ENCODE results near the gene RPP14. TPM values are rescaled to one million over a fixed set of nuclear protein-coding genes. Genes with fewer than 3 reads are reported as not detected.

Gene RPP14
- total and polyA plus RNA-seq, 2 of the 4 experiments (the other 2 are of a cell fraction): 6.6 to 7.8 TPM

GRCh38 chr3:58341376-58341775 is 35.3 kb downstream of the RPP14 start:
- H2BK5ac ChIP-seq (ENCODE audit: low read depth, low read length, poor library complexity, severe bottlenecking): peak overlapping the region; percentile 17
- ChIA-PET CTCF (interaction anchor here (0.7 kb wide), 1 partner anchor 15 kb away, joined by 4 read pairs; no protein-coding TSS in a partner anchor), POLR2A (ENCODE audit: unreplicated experiment) (no interaction called here)
- H3K36me3 ChIP-seq (ENCODE audit: control insufficient read depth, insufficient read depth, low read length): peaks cover 5% of the 10 kb centered on the region; the same call in 1 of the 2 replicates
- peak overlapping the region; percentile 59 for H2BK120ac ChIP-seq (ENCODE audit: low read depth, low read length)
- no peak for TF ChIP-seq RFX5 (IDR thresholded peaks at IDR 0.05; ENCODE audit: low read depth, low read length)
- no peak for TF ChIP-seq RAD21 (IDR thresholded peaks at IDR 0.05; ENCODE audit: low read length)
- TF ChIP-seq FOS (IDR thresholded peaks at IDR 0.05; ENCODE audit: low read depth, low read length): 0 out of 2 replicates have a peak, but pooled peaks have one; percentile 12
- no peak for TF ChIP-seq POLR2A (IDR thresholded peaks at IDR 0.05; ENCODE audit: low read depth, low read length)
- 0 out of 2 replicates have a peak, but pooled peaks have one; percentile 20 for TF ChIP-seq MAFK (IDR thresholded peaks at IDR 0.05; ENCODE audit: low read depth, low read length)
- in situ Hi-C loops (cut with MboI; ENCODE audit: low sequenced_read_pairs) (no loop called here), dilution Hi-C loops (cut with HindIII; ENCODE audit: low sequenced_read_pairs, unreplicated experiment) (no loop called here), intact Hi-C loops (cut with micrococcal nuclease) (no loop called here)
- ATAC-seq (ENCODE audit: low read depth) (peak; percentile 82), DNase-seq (peak; percentile 54)
- no peak overlapping the region for H4K5ac ChIP-seq (ENCODE audit: low read depth, low read length)
- no peak overlapping the region for H3K9ac ChIP-seq (ENCODE audit: low read depth, low read length)
- peaks cover 17% of the 10 kb centered on the region; the same call in 1 of the 2 replicates for H4K20me1 ChIP-seq (ENCODE audit: insufficient read depth, low read length)
- peaks cover 12% of the 10 kb centered on the region for H3K4me1 ChIP-seq (ENCODE audit: control insufficient read depth, insufficient read depth, low read length)
- peaks cover 16% of the 10 kb centered on the region for H3K9me1 ChIP-seq (ENCODE audit: insufficient read depth, low read length)
- WGBS, 2 experiments (ENCODE audit: extremely low coverage in 2 of 2, insufficient read length in 1 of 2): 100% methylated on average over 2 of the region's 3 CpGs; no CpG with 5 or more reads in 1 of the 2 experiments
- H3K56ac ChIP-seq (ENCODE audit: extremely low read depth, insufficient read depth, low read length): no peak overlapping the region
- no peaks in the 10 kb centered on the region for H3K9me3 ChIP-seq (ENCODE audit: control insufficient read depth, insufficient read depth, low read length)
- no TSS peak for BruUV-seq (replicated peaks)
- peak overlapping the region; percentile 76; the same call in 1 of the 2 replicates for H2AK5ac ChIP-seq (ENCODE audit: low read depth, low read length)
- no peak overlapping the region for H3K18ac ChIP-seq (ENCODE audit: low read depth, low read length)
- no peak overlapping the region for H2AFZ ChIP-seq (replicated peaks; ENCODE audit: low read length, poor library complexity)
- H3K4me3 ChIP-seq (ENCODE audit: insufficient read depth, low read depth, low read length): no peak overlapping the region
- peak overlapping the region; percentile 22; the same call in 1 of the 2 replicates for H3K14ac ChIP-seq (replicated peaks; ENCODE audit: low read depth, low read length)
- peak overlapping the region in 1 of 2 experiments; percentile 47; a peak in 1 of 4 replicates for H4K8ac ChIP-seq (ENCODE audit: low read depth in 2 of 2, low read length in 2 of 2)
- peak overlapping the region; percentile 66 for H3K4ac ChIP-seq (ENCODE audit: low read depth, low read length)
- H3K79me1 ChIP-seq (ENCODE audit: low read depth in 1 of 2, low read length in 2 of 2): peaks cover 31 to 69% of the 10 kb centered on the region in 2 experiments
- H3K23ac ChIP-seq (ENCODE audit: low read depth, low read length): no peak overlapping the region
- H3K4me2 ChIP-seq (ENCODE audit: low read depth, low read length): no peak overlapping the region
- no peaks in the 10 kb centered on the region for H3K27me3 ChIP-seq (ENCODE audit: control insufficient read depth, insufficient read depth, low read length)
- H2BK20ac ChIP-seq (ENCODE audit: low read depth, low read length): peak overlapping the region; percentile 8; the same call in 1 of the 2 replicates
- H2AK9ac ChIP-seq (replicated peaks; ENCODE audit: low read depth, low read length, poor library complexity): no peak overlapping the region
- 0 out of 3 replicates have a peak overlapping the region, but pooled peaks have one; percentile 67 for H2BK15ac ChIP-seq (ENCODE audit: low read depth, low read length)
- peak overlapping the region; percentile 53; the same call in 1 of the 2 replicates for H3K27ac ChIP-seq (ENCODE audit: insufficient read depth, low read length)
- 0 out of 2 replicates have a peak overlapping the region, but pooled peaks have one; percentile 6 for H4K91ac ChIP-seq (ENCODE audit: insufficient read depth, low read depth, low read length)
